ENCODE results near the gene ATF6. TPM values are rescaled to one million over a fixed set of nuclear protein-coding genes. Genes with fewer than 3 reads are reported as not detected.

Gene ATF6
- total and polyA plus RNA-seq, 2 donors (not counting 1 experiment from before 2014, with no cell fraction given): 5.7 to 26.6 TPM

DNA sequence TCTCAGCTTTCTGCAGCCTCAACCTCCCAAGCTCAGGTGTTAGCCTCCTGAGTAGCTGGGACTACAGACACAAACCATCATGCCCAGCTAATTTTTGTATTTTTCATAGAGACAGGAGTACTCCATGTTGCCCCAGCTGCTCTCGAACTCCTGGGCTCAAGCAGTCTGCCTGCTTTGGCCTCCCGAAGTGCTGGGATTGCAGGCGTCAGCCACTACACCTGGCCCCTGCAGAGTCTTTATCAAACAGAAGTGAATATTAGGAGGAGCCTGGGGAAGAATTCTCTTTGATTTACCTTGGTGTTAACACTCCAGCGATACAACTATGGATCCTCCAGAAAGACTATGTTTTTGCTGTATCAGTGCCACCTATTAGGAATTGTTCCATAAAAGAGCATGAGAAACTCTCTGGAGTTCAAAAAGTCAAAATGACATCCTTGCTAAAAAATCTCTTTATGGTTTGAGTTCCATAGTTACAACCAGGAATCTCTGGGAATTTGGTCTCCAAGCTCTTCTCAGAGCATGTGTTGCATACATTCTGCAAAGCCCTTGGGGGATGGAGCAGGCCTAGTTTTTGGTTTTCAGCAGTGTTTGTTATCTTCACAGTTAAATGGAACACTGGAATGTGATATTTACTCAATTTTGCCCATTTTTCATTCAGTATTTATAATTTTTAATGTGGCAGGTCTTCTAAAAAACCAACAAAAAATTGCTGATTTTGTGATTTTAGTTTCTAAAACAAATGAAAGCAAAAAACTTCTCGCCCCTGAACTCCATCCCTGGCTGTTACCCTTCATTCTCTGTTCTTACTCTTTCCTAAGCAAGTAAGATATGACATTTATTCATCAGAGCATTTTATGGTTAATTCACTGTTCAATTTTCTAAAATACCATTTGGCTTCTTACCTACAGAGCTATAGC, 180.2 kb downstream of the ATF6 start:
- ChIA-PET CTCF (no interaction called here), POLR2A (no interaction called here)
- DNase-seq (no peak), ATAC-seq (ENCODE audit: low read depth) (no peak)
- no peaks in the 10 kb centered on the region for H3K9me3 Mint-ChIP-seq (ENCODE audit: insufficient read depth)
- 100% methylated on average over 1 of the region's 5 CpGs for WGBS (ENCODE audit: insufficient coverage)
- Histone ChIP-seq H3K36me3 (replicated peaks in 1 of 2; ENCODE audit: control extremely low read depth in 1 of 2, control insufficient read depth in 1 of 2, extremely low read depth in 1 of 2, insufficient read depth in 2 of 2, low read length in 1 of 2) (peaks cover 0 to 40% of the 10 kb centered on the region in 2 experiments), H2AFZ (ENCODE audit: insufficient read depth, low read depth, low read length, poor library complexity, severe bottlenecking) (no peak overlapping the region), H3K27ac (ENCODE audit: low read length in 2 of 2) (no peak overlapping the region), H3K79me2 (ENCODE audit: control insufficient read depth, insufficient read depth, low read length) (no peaks in the 10 kb centered on the region), H3K9me3 (ENCODE audit: control extremely low read depth in 1 of 3, control insufficient read depth in 2 of 3, insufficient read depth in 1 of 3, low read length in 2 of 3) (no peaks in the 10 kb centered on the region), H3K4me1 (ENCODE audit: control insufficient read depth in 2 of 2, insufficient read depth in 2 of 2, low read length in 2 of 2) (no peaks in the 10 kb centered on the region), H3K9ac (ENCODE audit: low read length) (no peak overlapping the region), H3K4me2 (replicated peaks; ENCODE audit: low read depth, low read length, poor library complexity, severe bottlenecking) (no peak overlapping the region), H4K20me1 (ENCODE audit: control insufficient read depth, insufficient read depth, low read length, poor library complexity, severe bottlenecking) (no peaks in the 10 kb centered on the region), H3K4me3 (ENCODE audit: control extremely low read depth in 1 of 5, extremely low read depth in 1 of 5, insufficient read depth in 1 of 5, low read depth in 2 of 5, low read length in 4 of 5) (no peak overlapping the region), H3K27me3 (replicated peaks in 1 of 4; ENCODE audit: control extremely low read depth in 1 of 4, control insufficient read depth in 3 of 4, insufficient read depth in 4 of 4, low read length in 3 of 4) (no peaks in the 10 kb centered on the region)
- no peak overlapping the region for H3K27ac Mint-ChIP-seq
- intact Hi-C loops (cut with micrococcal nuclease): no loop called here
- peaks cover 2% of the 10 kb centered on the region for H3K4me1 Mint-ChIP-seq
- H3K27me3 Mint-ChIP-seq: no peaks in the 10 kb centered on the region
- H3K4me3 Mint-ChIP-seq: no peak overlapping the region
- TF ChIP-seq, protein P1, sequence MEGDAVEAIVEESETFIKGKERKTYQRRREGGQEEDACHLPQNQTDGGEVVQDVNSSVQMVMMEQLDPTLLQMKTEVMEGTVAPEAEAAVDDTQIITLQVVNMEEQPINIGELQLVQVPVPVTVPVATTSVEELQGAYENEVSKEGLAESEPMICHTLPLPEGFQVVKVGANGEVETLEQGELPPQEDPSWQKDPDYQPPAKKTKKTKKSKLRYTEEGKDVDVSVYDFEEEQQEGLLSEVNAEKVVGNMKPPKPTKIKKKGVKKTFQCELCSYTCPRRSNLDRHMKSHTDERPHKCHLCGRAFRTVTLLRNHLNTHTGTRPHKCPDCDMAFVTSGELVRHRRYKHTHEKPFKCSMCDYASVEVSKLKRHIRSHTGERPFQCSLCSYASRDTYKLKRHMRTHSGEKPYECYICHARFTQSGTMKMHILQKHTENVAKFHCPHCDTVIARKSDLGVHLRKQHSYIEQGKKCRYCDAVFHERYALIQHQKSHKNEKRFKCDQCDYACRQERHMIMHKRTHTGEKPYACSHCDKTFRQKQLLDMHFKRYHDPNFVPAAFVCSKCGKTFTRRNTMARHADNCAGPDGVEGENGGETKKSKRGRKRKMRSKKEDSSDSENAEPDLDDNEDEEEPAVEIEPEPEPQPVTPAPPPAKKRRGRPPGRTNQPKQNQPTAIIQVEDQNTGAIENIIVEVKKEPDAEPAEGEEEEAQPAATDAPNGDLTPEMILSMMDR (IDR thresholded peaks at IDR 0.05): no peak
- no peak for TF ChIP-seq EZH2 (IDR thresholded peaks at IDR 0.05; ENCODE audit: borderline replicate concordance, insufficient read depth, low read depth, low read length, poor library complexity, severe bottlenecking)

DNA sequence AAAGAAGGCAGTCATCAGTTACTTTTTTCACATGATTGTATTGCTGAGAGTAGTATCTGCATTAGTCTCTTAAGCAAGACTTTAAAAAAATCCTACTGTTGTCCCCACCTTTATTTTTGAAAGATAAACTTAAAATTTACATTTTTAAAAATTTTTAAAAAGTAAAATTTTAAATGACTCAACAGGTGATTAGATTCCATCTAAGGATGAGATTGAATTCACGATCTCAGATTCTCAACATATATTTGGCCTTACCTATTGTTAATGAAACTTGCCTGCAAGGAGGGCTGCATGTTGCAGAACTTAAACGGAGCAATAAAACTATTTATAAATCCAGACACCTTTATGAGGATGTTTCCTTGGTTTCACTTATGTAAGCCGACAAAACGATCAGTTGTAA, 182.3 kb downstream of the ATF6 start:
- H3K4me3 ChIP-seq (ENCODE audit: control extremely low read depth in 1 of 5, extremely low read depth in 1 of 5, insufficient read depth in 1 of 5, low read depth in 2 of 5, low read length in 4 of 5): no peak overlapping the region
- Mint-ChIP-seq H3K4me3 (no peak overlapping the region), H3K27ac (no peak overlapping the region), H3K4me1 (peaks cover 8% of the 10 kb centered on the region), H3K27me3 (no peaks in the 10 kb centered on the region), H3K9me3 (ENCODE audit: insufficient read depth) (no peaks in the 10 kb centered on the region)
- no peak overlapping the region for H3K4me2 ChIP-seq (replicated peaks; ENCODE audit: low read depth, low read length, poor library complexity, severe bottlenecking)
- H3K27me3 ChIP-seq (replicated peaks in 1 of 4; ENCODE audit: control extremely low read depth in 1 of 4, control insufficient read depth in 3 of 4, insufficient read depth in 4 of 4, low read length in 3 of 4): no peaks in the 10 kb centered on the region
- TF ChIP-seq EZH2 (IDR thresholded peaks at IDR 0.05; ENCODE audit: borderline replicate concordance, insufficient read depth, low read depth, low read length, poor library complexity, severe bottlenecking): no peak
- TF ChIP-seq, protein P1 (IDR thresholded peaks at IDR 0.05): no peak
- no peak overlapping the region for H3K27ac ChIP-seq (ENCODE audit: low read length in 2 of 2)
- no peaks in the 10 kb centered on the region for H4K20me1 ChIP-seq (ENCODE audit: control insufficient read depth, insufficient read depth, low read length, poor library complexity, severe bottlenecking)
- no peak overlapping the region for H2AFZ ChIP-seq (ENCODE audit: insufficient read depth, low read depth, low read length, poor library complexity, severe bottlenecking)
- no peak overlapping the region for H3K9ac ChIP-seq (ENCODE audit: low read length)
- ATAC-seq (ENCODE audit: low read depth) (no peak), DNase-seq (no peak)
- peaks cover 0 to 30% of the 10 kb centered on the region in 2 experiments for H3K36me3 ChIP-seq (replicated peaks in 1 of 2; ENCODE audit: control extremely low read depth in 1 of 2, control insufficient read depth in 1 of 2, extremely low read depth in 1 of 2, insufficient read depth in 2 of 2, low read length in 1 of 2)
- H3K4me1 ChIP-seq (ENCODE audit: control insufficient read depth in 2 of 2, insufficient read depth in 2 of 2, low read length in 2 of 2): no peaks in the 10 kb centered on the region
- no peaks in the 10 kb centered on the region for H3K79me2 ChIP-seq (ENCODE audit: control insufficient read depth, insufficient read depth, low read length)
- ChIA-PET CTCF (no interaction called here), POLR2A (no interaction called here)
- intact Hi-C loops (cut with micrococcal nuclease): no loop called here
- H3K9me3 ChIP-seq (ENCODE audit: control extremely low read depth in 1 of 3, control insufficient read depth in 2 of 3, insufficient read depth in 1 of 3, low read length in 2 of 3): no peaks in the 10 kb centered on the region
- WGBS (ENCODE audit: insufficient coverage): 20% methylated on average over 2 of the region's 4 CpGs
